Measurements from ENCODE around the gene HLCS. TPM values are rescaled to one million over a fixed set of nuclear protein-coding genes. Genes with fewer than 3 reads are reported as not detected.
"Not testable (repeated sequence)": the region's sequence is repeated elsewhere in the genome, so short reads cannot be mapped to it uniquely, and the experiment has no call there.

The HLCS gene
- total and polyA plus RNA-seq, 2 experiments from 2014 or later: 10.6 to 30.4 TPM

GRCh38 chr21:36960676-36961284 lies 5.7 kb downstream of the HLCS start:
- no peak overlapping the region for H2AFZ ChIP-seq
- no peaks in the 10 kb centered on the region for H3K36me3 ChIP-seq (replicated peaks; ENCODE audit: insufficient read depth, low read depth)
- no peak for TF ChIP-seq EZH2phosphoT487 (IDR thresholded peaks at IDR 0.05; ENCODE audit: low read depth, severe bottlenecking, unreplicated experiment)
- no peak for TF ChIP-seq CTCF (IDR thresholded peaks at IDR 0.05; ENCODE audit: poor library complexity)
- no peak for TF ChIP-seq EZH2 (IDR thresholded peaks at IDR 0.05; ENCODE audit: borderline replicate concordance)
- 97% methylated on average over 8 of the region's 8 CpGs for WGBS (ENCODE audit: low lambda C conversion rate, missing lambda C conversion rate)
- no peak overlapping the region for H3K4me3 ChIP-seq
- DNase-seq (ENCODE audit: low spot score): no peak
- peaks cover 7% of the 10 kb centered on the region for H3K4me1 ChIP-seq (ENCODE audit: insufficient read depth)
- H3K27me3 ChIP-seq: no peaks in the 10 kb centered on the region
- no peak overlapping the region for H3K27ac ChIP-seq
- H3K9me2 ChIP-seq (replicated peaks; ENCODE audit: insufficient read depth): no peaks in the 10 kb centered on the region
- H3K4me2 ChIP-seq: no peak overlapping the region
- H4K20me1 ChIP-seq (ENCODE audit: insufficient read depth, poor library complexity, severe bottlenecking): no peaks in the 10 kb centered on the region
- no peaks in the 10 kb centered on the region for H3K9me3 ChIP-seq (ENCODE audit: low read depth)
- H3K79me2 ChIP-seq: peaks cover 5% of the 10 kb centered on the region

- no peak for TF ChIP-seq EZH2 (IDR thresholded peaks at IDR 0.05; ENCODE audit: borderline replicate concordance)
- no peak for TF ChIP-seq CTCF (IDR thresholded peaks at IDR 0.05; ENCODE audit: poor library complexity)
- no peak for TF ChIP-seq EZH2phosphoT487 (IDR thresholded peaks at IDR 0.05; ENCODE audit: low read depth, severe bottlenecking, unreplicated experiment)
- H3K27me3 ChIP-seq: no peaks in the 10 kb centered on the region
- no peaks in the 10 kb centered on the region for H3K4me1 ChIP-seq (ENCODE audit: insufficient read depth)
- H2AFZ ChIP-seq: no peak overlapping the region
- H4K20me1 ChIP-seq (ENCODE audit: insufficient read depth, poor library complexity, severe bottlenecking): no peaks in the 10 kb centered on the region
- H3K9me3 ChIP-seq (ENCODE audit: low read depth): no peaks in the 10 kb centered on the region
- H3K27ac ChIP-seq: no peak overlapping the region
- H3K36me3 ChIP-seq (replicated peaks; ENCODE audit: insufficient read depth, low read depth): no peaks in the 10 kb centered on the region
- no peak overlapping the region for H3K4me2 ChIP-seq
- no peak for DNase-seq (ENCODE audit: low spot score)
- H3K9me2 ChIP-seq (replicated peaks; ENCODE audit: insufficient read depth): no peaks in the 10 kb centered on the region
- 95% methylated on average over 17 of the region's 17 CpGs for WGBS (ENCODE audit: low lambda C conversion rate, missing lambda C conversion rate)
- no peak overlapping the region for H3K4me3 ChIP-seq
- no peaks in the 10 kb centered on the region for H3K79me2 ChIP-seq
Measured at GRCh38 chr21:36959020-36959835, 7.2 kb downstream of the HLCS start.

GRCh38 chr21:36955783-36956182 lies 10.7 kb downstream of the HLCS start:
- 78% methylated on average over 4 of the region's 4 CpGs for WGBS (ENCODE audit: low lambda C conversion rate, missing lambda C conversion rate)
- H3K27me3 ChIP-seq: no peaks in the 10 kb centered on the region
- no peaks in the 10 kb centered on the region for H3K9me2 ChIP-seq (replicated peaks; ENCODE audit: insufficient read depth)
- no peak for DNase-seq (ENCODE audit: low spot score)
- no peaks in the 10 kb centered on the region for H3K4me1 ChIP-seq (ENCODE audit: insufficient read depth)
- no peak overlapping the region for H3K4me2 ChIP-seq
- TF ChIP-seq CTCF (IDR thresholded peaks at IDR 0.05; ENCODE audit: poor library complexity) (no peak), EZH2 (IDR thresholded peaks at IDR 0.05; ENCODE audit: borderline replicate concordance) (no peak), EZH2phosphoT487 (IDR thresholded peaks at IDR 0.05; ENCODE audit: low read depth, severe bottlenecking, unreplicated experiment) (no peak)
- H3K27ac ChIP-seq: no peak overlapping the region
- no peaks in the 10 kb centered on the region for H3K79me2 ChIP-seq
- no peaks in the 10 kb centered on the region for H3K9me3 ChIP-seq (ENCODE audit: low read depth)
- no peaks in the 10 kb centered on the region for H4K20me1 ChIP-seq (ENCODE audit: insufficient read depth, poor library complexity, severe bottlenecking)
- no peak overlapping the region for H2AFZ ChIP-seq
- H3K4me3 ChIP-seq: no peak overlapping the region
- H3K36me3 ChIP-seq (replicated peaks; ENCODE audit: insufficient read depth, low read depth): no peaks in the 10 kb centered on the region

GRCh38 chr21:36952331-36952730 lies 14.1 kb downstream of the HLCS start:
- not testable (repeated sequence) for DNase-seq (ENCODE audit: low spot score); H3K9me2 ChIP-seq (replicated peaks; ENCODE audit: insufficient read depth); H2AFZ ChIP-seq; H3K36me3 ChIP-seq (replicated peaks; ENCODE audit: insufficient read depth, low read depth); H3K4me3 ChIP-seq; H3K4me2 ChIP-seq; H3K9me3 ChIP-seq (ENCODE audit: low read depth); H3K27ac ChIP-seq; H3K27me3 ChIP-seq; H3K4me1 ChIP-seq (ENCODE audit: insufficient read depth); H4K20me1 ChIP-seq (ENCODE audit: insufficient read depth, poor library complexity, severe bottlenecking); H3K79me2 ChIP-seq
- 98% methylated on average over 12 of the region's 12 CpGs for WGBS (ENCODE audit: low lambda C conversion rate, missing lambda C conversion rate)
